ENCODE measurements around the gene IL3. TPM values are rescaled to one million over a fixed set of nuclear protein-coding genes. Genes with fewer than 3 reads are reported as not detected.

The IL3 gene
- total RNA-seq, 1 experiment from 2014 or later, result not detected

GRCh38 chr5:132021654-132022053 is 38.8 kb upstream of the IL3 start:
- CTCF ChIA-PET, result interaction anchor here (1.0 kb wide), 1 partner anchor 21 kb away, joined by 3 read pairs; no protein-coding TSS in a partner anchor
- no peak for TF ChIP-seq CTCF (IDR thresholded peaks at IDR 0.05; ENCODE audit: insufficient read depth in 1 of 2, low read depth in 1 of 2, low read length in 1 of 2, severe bottlenecking in 1 of 2, unreplicated experiment in 1 of 2)
- POLR2A ChIA-PET, result no interaction called here
- Mint-ChIP-seq H3K9me3 (ENCODE audit: unreplicated experiment) (no peaks in the 10 kb centered on the region), H3K4me3 (ENCODE audit: unreplicated experiment) (no peak overlapping the region), H3K27me3 (ENCODE audit: insufficient read depth, unreplicated experiment) (peaks cover 15% of the 10 kb centered on the region), H3K36me3 (ENCODE audit: insufficient read depth, unreplicated experiment) (no peaks in the 10 kb centered on the region), H3K27ac (ENCODE audit: unreplicated experiment) (no peak overlapping the region), H3K4me1 (ENCODE audit: low read depth, unreplicated experiment) (no peaks in the 10 kb centered on the region)
- Histone ChIP-seq H3K36me3 (ENCODE audit: control insufficient read depth, insufficient read depth, low read length) (no peaks in the 10 kb centered on the region), H3K27me3 (replicated peaks; ENCODE audit: control insufficient read depth, insufficient read depth, low read length) (peaks cover 2% of the 10 kb centered on the region; the same call in 1 of the 2 replicates), H3K4me1 (no peaks in the 10 kb centered on the region), H3K9me3 (no peaks in the 10 kb centered on the region), H3K4me3 (ENCODE audit: low read depth, low read length) (no peak overlapping the region)
- BruUV-seq (replicated peaks), result no TSS peak
- no peak for DNase-seq
- intact Hi-C loops (cut with micrococcal nuclease; ENCODE audit: unreplicated experiment), result no loop called here

- CTCF ChIA-PET, result no interaction called here
- no peak for DNase-seq
- Histone ChIP-seq H3K4me3 (ENCODE audit: low read depth, low read length) (no peak overlapping the region), H3K27me3 (replicated peaks; ENCODE audit: control insufficient read depth, insufficient read depth, low read length) (peaks cover 2% of the 10 kb centered on the region; the same call in 1 of the 2 replicates), H3K4me1 (no peaks in the 10 kb centered on the region), H3K36me3 (ENCODE audit: control insufficient read depth, insufficient read depth, low read length) (no peaks in the 10 kb centered on the region), H3K9me3 (no peaks in the 10 kb centered on the region)
- Mint-ChIP-seq H3K27me3 (ENCODE audit: insufficient read depth, unreplicated experiment) (peaks cover 11% of the 10 kb centered on the region), H3K36me3 (ENCODE audit: insufficient read depth, unreplicated experiment) (no peaks in the 10 kb centered on the region), H3K27ac (ENCODE audit: unreplicated experiment) (no peak overlapping the region), H3K4me3 (ENCODE audit: unreplicated experiment) (no peak overlapping the region), H3K9me3 (ENCODE audit: unreplicated experiment) (no peaks in the 10 kb centered on the region), H3K4me1 (ENCODE audit: low read depth, unreplicated experiment) (no peaks in the 10 kb centered on the region)
- intact Hi-C loops (cut with micrococcal nuclease; ENCODE audit: unreplicated experiment), result no loop called here
- POLR2A ChIA-PET, result no interaction called here
- BruUV-seq (replicated peaks), result no TSS peak
- no peak for TF ChIP-seq CTCF (IDR thresholded peaks at IDR 0.05; ENCODE audit: insufficient read depth in 1 of 2, low read depth in 1 of 2, low read length in 1 of 2, severe bottlenecking in 1 of 2, unreplicated experiment in 1 of 2)
Measured at GRCh38 chr5:132022737-132023136, 37.7 kb upstream of the IL3 start.

- TF ChIP-seq CTCF (IDR thresholded peaks at IDR 0.05; ENCODE audit: insufficient read depth in 1 of 2, low read depth in 1 of 2, low read length in 1 of 2, severe bottlenecking in 1 of 2, unreplicated experiment in 1 of 2), result no peak
- Histone ChIP-seq H3K4me1 (no peaks in the 10 kb centered on the region), H3K9me3 (no peaks in the 10 kb centered on the region), H3K4me3 (ENCODE audit: low read depth, low read length) (no peak overlapping the region), H3K36me3 (ENCODE audit: control insufficient read depth, insufficient read depth, low read length) (no peaks in the 10 kb centered on the region), H3K27me3 (replicated peaks; ENCODE audit: control insufficient read depth, insufficient read depth, low read length) (0 out of 2 replicates have a peak, but pooled peaks cover 2% of the 10 kb centered on the region)
- Mint-ChIP-seq H3K4me3 (ENCODE audit: unreplicated experiment) (no peak overlapping the region), H3K4me1 (ENCODE audit: low read depth, unreplicated experiment) (no peaks in the 10 kb centered on the region), H3K36me3 (ENCODE audit: insufficient read depth, unreplicated experiment) (no peaks in the 10 kb centered on the region), H3K27ac (ENCODE audit: unreplicated experiment) (no peak overlapping the region), H3K9me3 (ENCODE audit: unreplicated experiment) (no peaks in the 10 kb centered on the region), H3K27me3 (ENCODE audit: insufficient read depth, unreplicated experiment) (peaks cover 13% of the 10 kb centered on the region)
- no peak for DNase-seq
- ChIA-PET POLR2A (no interaction called here), CTCF (no interaction called here)
- intact Hi-C loops (cut with micrococcal nuclease; ENCODE audit: unreplicated experiment), result no loop called here
- BruUV-seq (replicated peaks), result no TSS peak
Measured at GRCh38 chr5:132023258-132024116, 37.0 kb upstream of the IL3 start.
